Uterus (tissue), 4 donors: ENCODE data around the gene RGS14. TPM values are rescaled to one million over a fixed set of nuclear protein-coding genes. Genes with fewer than 3 reads are reported as not detected.

Experiments used
- DNase-seq, 2 donors: peaks; one replicate each; pipeline ENCODE4 v3.0.0-alpha.2; 2019 to 2020
- H3K27ac ChIP-seq, 2 donors: fragments of 200-600 bp; sonication (generic); 1 replicate in 1 of 2; 2 replicates in 1 of 2; pipeline ENCODE4 v1.5.1; 2016 to 2018
- H3K27me3 ChIP-seq, 2 donors: fragments of 200-600 bp; sonication (generic); one replicate each; pipeline ENCODE4 v1.5.1; 2018 to 2019; ENCODE audit warnings: control low read depth in 1 of 2
- H3K36me3 ChIP-seq, 2 donors: fragments of 200-600 bp; sonication (generic); one replicate each; pipeline ENCODE4 v1.5.1; 2019; ENCODE audit warnings: control low read depth in 1 of 2
- H3K4me1 ChIP-seq, 2 donors: fragments of 200-600 bp; sonication (generic); one replicate each; pipeline ENCODE4 v1.5.1; 2018 to 2019; ENCODE audit warnings: control low read depth in 1 of 2
- H3K4me3 ChIP-seq, 2 donors: fragments of 200-600 bp; sonication (generic); 1 replicate in 1 of 2; 2 replicates in 1 of 2; pipeline ENCODE4 v1.5.1; 2018 to 2019; ENCODE audit warnings: mild to moderate bottlenecking in 1 of 2
- H3K9me3 ChIP-seq, 2 donors: fragments of 200-600 bp; sonication (generic); one replicate each; pipeline ENCODE4 v1.5.1; 2019; ENCODE audit warnings: control low read depth in 1 of 2
- CTCF ChIP-seq, 4 experiments: fragments of 200-600 bp in 2 of 4; fragments of 450-650 bp in 2 of 4; sonication (generic) in 2 of 4; IDR thresholded peaks; one replicate each; pipeline ENCODE4 v1.5.1; 2016 to 2019; ENCODE audit warnings: antibody characterized with exemption in 4 of 4, mild to moderate bottlenecking in 2 of 4, moderate library complexity in 1 of 4
- POLR2A ChIP-seq, 2 donors: fragments of 450-650 bp; IDR thresholded peaks; one replicate each; pipeline ENCODE4 v1.6.1; 2016; ENCODE audit warnings: antibody characterized with exemption in 2 of 2, mild to moderate bottlenecking in 1 of 2, moderate library complexity in 1 of 2
- intact Hi-C: fragments of 100-400 bp; cut with DNase I; formaldehyde crosslinking; loops from one replicate; pipeline ENCODE4 v1.15.1; 2023; ENCODE audit warnings: low total_unique reads
- total RNA-seq, 4 donors: library from RNA; depleted of rRNA in 3 of 4; stranded (reverse); fragments of >200 nt in 3 of 4; gene quantifications; one replicate each; pipeline versions ENCODE4 v1.1.0 to v1.2.4, GENCODE V29; 2014 to 2023
- donor health status: DM: yes; HTN: yes; CAD: no.

The RGS14 gene
- total RNA-seq, 4 donors from 2014 or later: 1.5 to 25.6 (median 13.6) TPM

GRCh38 chr5:177365845-177366527 lies 8.3 kb downstream of the RGS14 start:
- intact Hi-C loops: no loop called here
- no peak for DNase-seq
- Histone ChIP-seq H3K27me3 (no peaks in the 10 kb centered on the region), H3K9me3 (no peaks in the 10 kb centered on the region), H3K27ac (peak overlapping the region; percentile 97), H3K4me3 (peak overlapping the region in 1 of 2 donors; percentile 53), H3K4me1 (peaks cover 3 to 18% of the 10 kb centered on the region in 2 donors), H3K36me3 (no peaks in the 10 kb centered on the region)
- TF ChIP-seq CTCF (IDR thresholded peaks at IDR 0.05) (no peak), POLR2A (IDR thresholded peaks at IDR 0.05) (no peak)

GRCh38 chr5:177366528-177367322 lies 9.0 kb downstream of the RGS14 start:
- intact Hi-C loops: no loop called here
- peak; percentile 94 to 96 for DNase-seq
- H3K27ac ChIP-seq: peak overlapping the region; percentile 97
- peak overlapping the region; percentile 51 to 53 for H3K4me3 ChIP-seq
- no peaks in the 10 kb centered on the region for H3K36me3 ChIP-seq
- H3K4me1 ChIP-seq: peaks cover 3 to 21% of the 10 kb centered on the region in 2 donors
- TF ChIP-seq POLR2A (IDR thresholded peaks at IDR 0.05) (peak; percentile 49 to 55), CTCF (IDR thresholded peaks at IDR 0.05) (no peak)
- H3K9me3 ChIP-seq: no peaks in the 10 kb centered on the region
- H3K27me3 ChIP-seq: no peaks in the 10 kb centered on the region

GRCh38 chr5:177367323-177367848 lies 9.7 kb downstream of the RGS14 start:
- peak overlapping the region; percentile 97 for H3K27ac ChIP-seq
- no peaks in the 10 kb centered on the region for H3K36me3 ChIP-seq
- H3K4me1 ChIP-seq: peaks cover 3 to 21% of the 10 kb centered on the region in 2 donors
- intact Hi-C loops: no loop called here
- H3K4me3 ChIP-seq: peak overlapping the region; percentile 51 to 53
- H3K9me3 ChIP-seq: no peaks in the 10 kb centered on the region
- TF ChIP-seq POLR2A (IDR thresholded peaks at IDR 0.05) (peak in 1 of 2 donors; percentile 1), CTCF (IDR thresholded peaks at IDR 0.05) (peak in 1 of 4 experiments; percentile 16)
- H3K27me3 ChIP-seq: no peaks in the 10 kb centered on the region
- no peak for DNase-seq

GRCh38 chr5:177367981-177368868 lies 10.5 kb downstream of the RGS14 start:
- H3K27me3 ChIP-seq: no peaks in the 10 kb centered on the region
- intact Hi-C loops: no loop called here
- H3K4me1 ChIP-seq: peaks cover 3 to 16% of the 10 kb centered on the region in 2 donors
- no peaks in the 10 kb centered on the region for H3K36me3 ChIP-seq
- H3K4me3 ChIP-seq: no peak overlapping the region
- no peaks in the 10 kb centered on the region for H3K9me3 ChIP-seq
- DNase-seq: no peak
- no peak overlapping the region for H3K27ac ChIP-seq
- no peak for TF ChIP-seq CTCF (IDR thresholded peaks at IDR 0.05)
- no peak for TF ChIP-seq POLR2A (IDR thresholded peaks at IDR 0.05)
